Stimulated activated CD4-positive, alpha-beta T cell treated with anti-CD3 and anti-CD28 coated beads, Interleukin-1b, Interleukin-23, amount 100 ng/mL, for 48 hours (primary cell): ENCODE results near the gene CUL3.
A peak's percentile ranks its signal among the peaks of the same experiment; 100 is the strongest.
"Not testable (repeated sequence)": the region's sequence is repeated elsewhere in the genome, so short reads cannot be mapped to it uniquely, and the experiment has no call there.

Source experiments
- DNase-seq: peaks from one replicate; pipeline ENCODE4 v3.0.0-alpha.2; 2020

The CUL3 gene

GRCh38 chr2:224585211-224586088 is at the start of gene CUL3:
Gene CUL3 (minus strand): TSS chr2:224585363. CDS start chr2:224585009, 354 bp downstream.
- DNase-seq, result peak; percentile 99

DNA sequence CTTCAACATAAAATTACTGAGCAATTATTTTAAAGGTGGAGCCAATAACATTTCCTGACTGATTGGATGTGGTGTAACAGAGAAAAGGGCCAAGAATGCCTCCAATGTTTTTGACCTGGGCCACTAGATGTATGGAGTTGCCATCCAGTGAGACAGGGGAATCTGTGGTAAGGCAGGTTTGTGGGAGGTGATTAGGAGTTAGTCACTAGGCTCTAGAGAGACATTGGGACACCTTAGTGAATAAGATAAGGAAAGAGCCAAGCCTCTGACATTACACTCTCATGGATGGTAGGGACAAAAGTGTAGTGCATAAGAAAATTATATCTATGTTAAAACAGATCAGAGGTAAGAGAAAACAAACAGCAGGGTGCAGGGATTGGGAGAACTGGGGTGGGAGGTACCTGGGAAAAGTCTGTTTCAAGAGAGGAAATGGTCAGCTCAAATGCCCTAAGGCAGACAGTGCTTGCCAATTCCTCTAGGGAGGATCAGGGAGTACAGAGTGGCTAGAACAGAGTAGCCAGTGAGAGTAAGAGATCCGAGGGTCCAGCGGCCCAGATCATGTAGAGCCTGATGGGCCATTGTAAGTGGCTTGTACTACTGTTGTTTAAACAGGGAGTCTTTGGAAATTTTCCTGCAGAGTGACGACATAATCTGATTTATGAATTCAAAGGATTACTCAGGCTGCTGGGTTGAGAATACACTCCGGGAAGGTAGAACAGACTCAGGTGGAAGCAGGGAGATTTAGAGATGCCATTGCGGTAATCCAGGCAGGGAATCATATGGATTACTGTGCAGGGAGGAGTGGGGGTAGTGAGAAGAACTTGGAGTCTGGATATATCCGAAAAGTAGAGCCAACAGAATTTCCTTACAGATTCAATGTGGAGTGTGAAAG is 45.7 kb upstream of the CUL3 start:
- no peak for DNase-seq

DNA sequence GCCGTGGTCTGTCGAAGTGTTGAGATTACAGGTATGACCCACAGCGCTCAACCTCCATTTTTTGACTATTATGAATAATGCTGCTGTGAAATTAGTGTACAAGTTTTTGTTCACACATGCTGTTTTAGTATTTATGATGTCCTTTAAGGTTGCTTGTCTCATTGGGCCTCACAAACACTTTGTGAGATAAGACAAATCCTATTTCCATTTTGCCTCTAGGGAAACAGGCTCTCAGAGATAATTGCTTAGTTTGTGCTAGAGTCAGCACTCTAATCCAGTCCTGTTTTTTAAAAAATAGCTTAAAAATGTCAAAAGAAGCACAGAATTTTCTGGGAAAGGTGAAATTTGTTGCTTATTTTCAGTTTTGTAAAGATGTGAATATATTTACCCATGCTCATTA is 43.3 kb upstream of the CUL3 start:
- DNase-seq, result no peak

GRCh38 chr2:224626735-224627134 is 41.6 kb upstream of the CUL3 start:
- DNase-seq, result no peak

- DNase-seq, result no peak
These were observed 28.6 kb upstream of the CUL3 start for GRCh38 chr2:224613543-224614286.

DNA sequence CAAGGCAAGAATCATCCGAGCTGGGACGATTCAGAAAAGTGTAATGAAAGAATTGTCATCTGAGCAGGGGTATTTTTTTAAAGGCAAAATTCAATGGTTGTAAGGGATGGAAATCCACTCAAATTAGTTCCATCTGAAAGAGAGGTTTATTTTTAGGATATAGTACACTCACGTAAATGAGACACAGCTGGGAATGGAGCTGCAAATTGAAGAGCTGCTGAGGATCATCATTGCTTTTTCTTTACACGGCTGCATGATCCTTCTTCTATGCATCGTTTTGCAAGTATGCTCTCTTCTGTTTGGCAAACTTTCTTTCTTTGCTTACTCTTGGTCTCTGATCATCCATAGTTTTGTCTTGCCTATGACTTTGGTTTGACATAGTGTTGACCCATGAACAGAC is 27.4 kb upstream of the CUL3 start:
- DNase-seq, result no peak

GRCh38 chr2:224611938-224612337 is 26.8 kb upstream of the CUL3 start:
- DNase-seq, result no peak

DNA sequence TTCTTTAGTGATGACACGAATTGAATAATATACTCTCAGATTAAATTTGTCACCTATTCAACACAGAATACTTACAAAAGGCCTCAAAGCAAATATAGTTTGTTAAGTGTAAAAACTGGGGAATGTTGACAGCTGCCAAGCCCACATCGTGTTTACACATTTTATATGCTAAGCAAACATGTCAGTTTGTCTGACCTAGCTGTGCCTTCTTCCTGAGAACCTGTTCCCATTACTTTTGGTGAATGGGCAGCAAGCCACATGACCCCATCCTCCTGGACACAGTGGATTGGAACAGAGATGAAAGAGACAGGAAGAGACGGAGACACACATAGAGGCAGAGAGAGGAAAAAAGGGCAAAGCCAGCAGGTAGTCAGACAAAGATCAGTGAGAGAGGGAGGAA is 22.9 kb upstream of the CUL3 start:
- no peak for DNase-seq

DNA sequence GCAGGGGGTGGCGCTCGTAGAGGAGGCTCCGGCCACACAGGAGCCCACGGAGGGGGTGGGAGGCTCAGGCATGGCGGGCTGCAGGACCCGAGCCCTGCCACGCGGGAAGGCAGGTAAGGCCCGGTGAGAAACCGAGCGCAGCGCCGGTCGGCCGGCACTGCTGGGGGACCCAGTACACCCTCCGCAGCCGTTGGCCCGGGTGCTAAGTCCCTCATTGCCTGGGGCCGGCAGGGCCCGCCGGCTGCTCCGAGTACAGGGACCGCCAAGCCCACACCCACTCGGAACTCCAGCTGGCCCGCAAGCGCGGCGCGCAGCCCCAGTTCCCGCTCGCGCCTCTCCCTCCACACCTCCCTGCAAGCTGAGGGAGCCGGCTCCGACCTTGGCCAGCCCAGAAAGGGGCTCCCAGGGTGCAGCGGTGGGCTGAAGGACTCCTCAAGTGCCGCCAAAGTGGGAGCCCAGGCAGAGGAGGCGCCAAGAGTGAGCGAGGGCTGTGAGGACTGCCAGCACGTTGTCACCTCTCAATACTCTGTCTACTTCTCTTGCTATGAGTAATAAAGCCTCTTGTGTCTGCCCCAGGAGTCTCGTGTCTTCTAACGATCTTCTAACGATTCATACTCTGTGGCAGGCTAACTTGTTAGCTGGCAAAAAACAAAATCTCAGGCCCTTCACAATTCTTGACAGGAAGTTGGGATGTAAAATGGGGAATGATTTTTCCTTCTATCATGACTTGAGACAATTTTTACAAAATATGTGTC is 18.8 kb upstream of the CUL3 start:
- DNase-seq, result peak; percentile 29

DNA sequence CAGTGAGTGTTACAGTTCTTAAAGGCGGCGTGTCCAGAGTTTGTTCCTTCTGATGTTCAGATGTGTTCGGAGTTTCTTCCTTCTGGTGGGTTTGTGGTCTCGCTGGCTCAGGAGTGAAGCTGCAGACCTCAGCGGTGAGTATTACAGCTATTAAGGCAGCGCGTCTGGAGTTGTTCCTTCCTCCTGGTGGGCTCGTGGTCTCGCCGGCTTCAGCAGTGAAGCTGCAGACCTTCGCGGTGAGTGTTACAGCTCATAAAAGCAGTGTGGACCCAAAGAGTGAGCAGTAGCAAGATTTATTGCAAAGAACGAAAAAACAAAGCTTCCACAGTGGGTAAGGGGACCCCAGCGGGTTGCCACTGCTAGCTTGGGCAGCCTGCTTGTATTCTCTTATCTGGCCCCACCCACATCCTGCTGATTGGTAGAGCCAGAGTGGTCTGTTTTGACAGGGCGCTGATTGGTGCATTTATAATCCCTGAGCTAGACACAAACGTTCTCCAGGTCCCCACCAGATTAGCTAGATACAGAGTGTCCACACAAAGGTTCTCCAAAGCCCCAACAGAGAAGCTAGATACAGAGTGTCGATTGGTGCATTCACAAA is 17.7 kb upstream of the CUL3 start:
- DNase-seq, result peak; percentile 6

DNA sequence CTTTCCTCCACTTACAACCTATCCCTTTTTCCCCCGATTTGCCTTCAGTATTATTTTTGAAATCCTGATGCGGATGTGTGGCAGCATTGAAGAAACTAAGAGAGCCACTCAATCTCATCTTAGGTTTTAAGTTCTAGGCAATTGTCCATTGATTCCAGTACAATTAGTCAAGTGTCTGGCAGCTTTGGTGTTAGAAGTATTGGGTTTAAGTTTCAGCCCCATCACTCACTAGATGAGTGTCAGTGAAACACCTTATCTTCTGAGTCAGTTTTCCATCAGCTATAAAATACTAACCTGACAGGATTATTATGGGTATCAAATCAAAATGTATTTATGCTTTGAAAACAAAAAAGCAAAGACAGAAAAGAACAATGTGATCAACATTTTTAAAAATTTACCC is 16.8 kb upstream of the CUL3 start:
- no peak for DNase-seq

DNA sequence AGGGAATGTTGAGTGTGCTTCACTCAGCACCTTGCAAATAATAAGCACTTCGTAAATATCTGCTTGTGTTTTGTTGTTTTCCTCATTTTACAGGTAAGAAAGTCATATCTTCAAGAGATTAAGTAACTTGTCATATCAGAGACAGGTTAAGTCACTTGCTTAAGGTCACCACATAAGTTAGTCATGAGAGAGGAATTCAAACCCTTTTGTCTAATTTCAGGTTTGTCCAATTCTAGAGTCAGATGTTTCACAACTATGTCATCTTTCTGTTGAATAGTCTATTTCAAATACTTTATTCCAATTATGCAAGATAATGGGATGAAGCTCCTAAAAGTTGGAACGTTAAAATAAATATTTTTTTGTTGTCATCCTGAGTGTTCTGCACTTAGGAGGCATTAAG is 13.5 kb upstream of the CUL3 start:
- no peak for DNase-seq

DNA sequence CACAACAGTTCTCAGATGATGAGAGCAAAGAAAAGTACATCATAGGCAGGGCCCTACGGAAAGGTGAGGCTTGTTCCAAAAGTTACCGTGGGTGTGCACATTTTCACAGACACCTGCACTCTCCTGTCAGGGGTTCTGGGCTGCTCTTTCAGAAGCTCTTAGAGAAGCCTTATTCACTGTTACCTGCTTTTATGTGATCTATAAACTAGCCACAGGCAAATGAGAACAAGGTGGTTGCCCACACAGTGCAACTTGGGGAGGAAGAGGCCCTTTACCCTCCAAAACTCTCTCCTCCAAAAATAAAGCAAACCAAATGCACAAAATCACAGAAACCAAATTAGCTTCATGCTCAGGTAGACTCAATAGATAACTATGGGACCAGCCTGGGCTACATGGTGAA is 11.1 kb upstream of the CUL3 start:
- DNase-seq, result no peak

DNA sequence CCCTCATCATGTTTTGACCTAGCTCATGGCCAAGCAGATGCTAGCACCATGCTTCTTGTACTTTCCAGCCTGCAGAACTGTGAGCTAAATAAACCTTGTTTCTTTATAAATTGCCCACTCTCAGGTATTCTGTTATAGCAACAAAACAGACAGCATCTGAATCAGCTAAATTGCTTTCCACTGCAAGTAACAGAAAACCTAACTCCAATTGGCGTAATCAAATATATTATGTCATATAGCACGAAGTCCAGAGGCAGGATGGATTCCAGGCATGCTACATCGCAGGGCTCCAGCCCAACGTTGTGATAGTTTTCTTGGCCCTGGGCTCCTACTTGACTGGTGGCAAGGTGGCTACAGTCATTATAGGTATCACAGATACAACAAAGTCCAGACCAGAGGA is 10.4 kb upstream of the CUL3 start:
- DNase-seq, result no peak

DNA sequence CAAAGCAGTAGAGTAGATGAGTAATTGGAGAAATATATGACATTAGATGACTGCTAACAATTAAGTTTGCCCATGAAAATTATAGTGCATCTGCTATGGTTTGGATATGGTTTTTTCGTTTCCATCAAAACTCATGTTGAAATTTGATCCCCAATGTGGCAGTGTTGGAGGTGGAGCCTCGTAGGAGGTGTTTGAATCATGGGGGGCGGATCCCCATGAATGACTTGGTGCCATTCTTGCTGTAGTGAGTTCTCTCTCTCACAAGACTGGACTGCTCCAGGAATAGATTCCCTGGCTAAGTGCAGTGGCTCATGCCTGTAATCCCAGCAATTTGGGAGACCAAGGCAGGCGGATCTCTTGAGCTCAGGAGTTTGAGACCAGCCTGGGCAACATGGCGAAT is 9.7 kb upstream of the CUL3 start:
- no peak for DNase-seq

DNA sequence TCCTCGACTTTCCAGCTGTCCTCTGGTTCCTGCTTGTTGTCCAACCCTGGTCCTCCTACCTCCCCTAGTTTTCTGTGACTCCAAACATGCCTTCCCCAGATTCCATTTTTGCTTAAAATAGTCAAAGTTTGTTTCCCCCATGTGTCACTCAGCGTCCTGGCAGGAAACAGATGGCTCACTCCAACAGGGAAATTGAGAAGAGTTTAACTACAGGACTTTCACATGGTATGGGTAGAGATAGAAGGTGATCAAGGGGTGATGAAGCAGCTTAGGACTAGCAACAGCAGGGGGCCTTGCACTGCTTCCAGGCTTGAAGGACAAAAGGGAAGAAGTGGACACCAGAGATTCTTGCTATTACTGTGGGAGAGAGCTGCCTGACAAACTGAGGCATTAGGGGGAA is 6.1 kb upstream of the CUL3 start:
- DNase-seq, result no peak

- DNase-seq, result no peak
These were observed 1.0 kb upstream of the CUL3 start for GRCh38 chr2:224586127-224586695.

- peak; percentile 66 for DNase-seq
These were observed 365 bp downstream of the CUL3 start for GRCh38 chr2:224584785-224585210.

DNA sequence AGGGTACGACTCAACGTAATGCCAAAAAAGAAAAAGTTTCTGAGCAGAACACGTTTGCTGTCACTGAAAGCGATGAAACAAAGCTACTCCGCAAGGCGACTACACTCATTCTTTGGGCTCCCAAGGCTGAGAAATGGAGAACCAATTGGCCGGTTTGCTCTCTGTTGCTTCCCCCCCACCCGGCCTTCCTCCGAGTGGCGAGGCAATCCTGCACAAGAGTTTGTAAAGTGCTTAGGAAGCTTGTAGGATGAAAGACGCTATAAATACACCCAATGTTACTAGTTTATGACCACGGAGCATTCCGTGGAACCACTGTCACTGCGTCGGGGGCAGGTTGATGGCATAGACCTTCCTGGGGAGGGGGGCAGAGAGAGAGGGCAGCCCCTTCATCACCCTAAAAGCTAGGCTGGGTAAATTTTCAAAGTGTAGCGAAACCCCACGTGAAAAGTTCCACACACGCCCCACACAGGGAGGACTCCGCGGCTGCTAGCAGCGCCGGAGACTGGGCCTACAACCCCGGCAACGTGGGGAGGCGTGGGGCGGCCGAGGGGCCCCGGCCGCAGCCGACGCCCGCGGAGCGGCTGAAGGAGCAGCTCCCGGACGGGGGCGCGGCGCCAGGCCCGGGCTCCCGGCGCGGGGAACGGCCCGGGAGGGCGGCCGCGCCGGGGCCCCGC is 915 bp downstream of the CUL3 start:
- no peak for DNase-seq

GRCh38 chr2:224583033-224583432 is 2.1 kb downstream of the CUL3 start:
- DNase-seq, result not testable (repeated sequence)

- DNase-seq, result no peak
These were observed 4.9 kb downstream of the CUL3 start for GRCh38 chr2:224580248-224580647.
